NK-92 treated with Interleukin-12 subunit alpha and Interleukin-12 subunit beta, amount 100 ng/mL, for 24 hours (cell line): ENCODE data around the gene RASD2.
"Not testable (repeated sequence)": the region's sequence is repeated elsewhere in the genome, so short reads cannot be mapped to it uniquely, and the experiment has no call there.

Experiments used
- DNase-seq: peaks from one replicate; lab custom pipeline; 2025; lab: John Stamatoyannopoulos, UW

The RASD2 gene

GRCh38 chr22:35540595-35541253 lies at the start of gene RASD2:
TSS of gene RASD2 (plus strand) at chr22:35540831. CDS start at chr22:35546810, 5,979 bp downstream.
- no peak for DNase-seq

GRCh38 chr22:35491061-35491907 lies 49.3 kb upstream of the RASD2 start:
- not testable (repeated sequence) for DNase-seq

- DNase-seq: no peak
These were observed 48.7 kb upstream of the RASD2 start for GRCh38 chr22:35491908-35492380.

- DNase-seq: no peak
These were observed 47.6 kb upstream of the RASD2 start for GRCh38 chr22:35493074-35493473.

- DNase-seq: not testable (repeated sequence)
These were observed 44.9 kb upstream of the RASD2 start for GRCh38 chr22:35495711-35496110.

GRCh38 chr22:35496768-35497312 lies 43.8 kb upstream of the RASD2 start:
- DNase-seq: no peak

- no peak for DNase-seq
These were observed 42.4 kb upstream of the RASD2 start for GRCh38 chr22:35498026-35498800.

GRCh38 chr22:35502836-35503235 lies 37.8 kb upstream of the RASD2 start:
- DNase-seq: no peak

- no peak for DNase-seq
These were observed 35.0 kb upstream of the RASD2 start for GRCh38 chr22:35505399-35506258.

GRCh38 chr22:35506259-35506570 lies 34.4 kb upstream of the RASD2 start:
- no peak for DNase-seq

GRCh38 chr22:35507851-35508250 lies 32.8 kb upstream of the RASD2 start:
- not testable (repeated sequence) for DNase-seq

- no peak for DNase-seq
These were observed 31.2 kb upstream of the RASD2 start for GRCh38 chr22:35509451-35509850.

GRCh38 chr22:35509960-35510359 lies 30.7 kb upstream of the RASD2 start:
- no peak for DNase-seq

- no peak for DNase-seq
These were observed 30.1 kb upstream of the RASD2 start for GRCh38 chr22:35510481-35510934.

- DNase-seq: no peak
These were observed 29.7 kb upstream of the RASD2 start for GRCh38 chr22:35510951-35511350.

- DNase-seq: no peak
These were observed 26.3 kb upstream of the RASD2 start for GRCh38 chr22:35514366-35514765.

- not testable (repeated sequence) for DNase-seq
These were observed 24.7 kb upstream of the RASD2 start for GRCh38 chr22:35515952-35516351.

- DNase-seq: no peak
These were observed 23.9 kb upstream of the RASD2 start for GRCh38 chr22:35516723-35517122.

GRCh38 chr22:35517207-35517606 lies 23.4 kb upstream of the RASD2 start:
- no peak for DNase-seq

- no peak for DNase-seq
These were observed 22.7 kb upstream of the RASD2 start for GRCh38 chr22:35517769-35518530.
